ENCODE data around the gene EFNA3. TPM values are rescaled to one million over a fixed set of nuclear protein-coding genes. Genes with fewer than 3 reads are reported as not detected.

The EFNA3 gene
- total and polyA plus RNA-seq, 9 of the 15 experiments (the other 6 are each of a cell fraction or from before 2014, with no cell fraction given) = 0.59 to 7.9 (median 4.7) TPM

DNA sequence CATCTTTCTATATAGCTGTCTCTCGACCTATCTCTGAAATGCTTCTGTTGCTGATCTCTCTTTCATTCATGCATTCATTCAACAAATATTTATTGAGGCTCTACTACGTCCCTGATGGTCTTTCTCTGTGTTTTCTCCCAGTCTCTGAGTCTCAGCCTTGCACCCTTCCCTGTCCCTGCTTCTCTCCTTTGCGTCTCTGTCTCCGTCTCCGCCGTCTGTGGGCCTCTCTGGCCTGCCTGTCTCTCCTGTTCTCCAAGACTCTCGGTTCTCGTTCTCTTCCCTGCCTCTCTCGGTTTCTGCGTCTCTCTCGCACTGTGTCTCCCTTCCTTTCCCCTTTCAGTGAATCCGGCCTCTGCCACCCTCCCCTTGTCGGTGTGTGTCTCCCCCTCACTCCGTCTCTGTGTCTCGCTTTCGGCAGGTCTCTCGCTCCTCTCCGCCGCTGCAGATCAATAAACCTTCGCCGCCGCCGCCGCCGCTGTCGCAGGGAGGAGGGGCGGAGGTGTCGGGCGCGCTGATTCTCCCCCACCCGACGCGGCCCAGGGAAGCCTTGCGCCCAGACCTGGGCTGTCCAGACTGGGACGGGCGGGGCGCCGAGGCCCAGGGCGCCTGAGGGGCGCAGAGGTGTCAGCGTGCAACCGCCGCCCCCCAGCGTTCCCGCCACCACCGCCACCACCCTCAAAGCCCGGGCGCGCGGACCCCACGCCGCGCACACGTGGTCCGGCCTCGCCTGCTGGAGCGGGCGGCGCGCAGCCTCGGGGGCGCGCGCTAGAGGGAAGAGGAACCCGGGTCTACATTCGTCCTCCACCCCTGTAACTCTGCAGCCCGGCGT is 3.0 kb downstream of the EFNA3 start (continued):
- TF ChIP-seq NEUROD1 (IDR thresholded peaks at IDR 0.05; ENCODE audit: borderline replicate concordance, low read depth, low read length, partially characterized antibody) (no peak), CBX5 (IDR thresholded peaks at IDR 0.05; ENCODE audit: borderline replicate concordance, low read depth) (no peak), BCOR (IDR thresholded peaks at IDR 0.05) (peak; percentile 74; the same call in 1 of the 2 replicates), FOXJ3 (CRISPR knock-in tag; IDR thresholded peaks at IDR 0.05) (no peak), CBX8 (IDR thresholded peaks at IDR 0.05; ENCODE audit: borderline replicate concordance, extremely low read depth, low read depth, low read length, poor library complexity, severe bottlenecking) (no peak), TFAM (CRISPR knock-in tag; conservative IDR thresholded peaks at IDR 0.05) (no peak)
- TF ChIP-seq, protein P1, sequence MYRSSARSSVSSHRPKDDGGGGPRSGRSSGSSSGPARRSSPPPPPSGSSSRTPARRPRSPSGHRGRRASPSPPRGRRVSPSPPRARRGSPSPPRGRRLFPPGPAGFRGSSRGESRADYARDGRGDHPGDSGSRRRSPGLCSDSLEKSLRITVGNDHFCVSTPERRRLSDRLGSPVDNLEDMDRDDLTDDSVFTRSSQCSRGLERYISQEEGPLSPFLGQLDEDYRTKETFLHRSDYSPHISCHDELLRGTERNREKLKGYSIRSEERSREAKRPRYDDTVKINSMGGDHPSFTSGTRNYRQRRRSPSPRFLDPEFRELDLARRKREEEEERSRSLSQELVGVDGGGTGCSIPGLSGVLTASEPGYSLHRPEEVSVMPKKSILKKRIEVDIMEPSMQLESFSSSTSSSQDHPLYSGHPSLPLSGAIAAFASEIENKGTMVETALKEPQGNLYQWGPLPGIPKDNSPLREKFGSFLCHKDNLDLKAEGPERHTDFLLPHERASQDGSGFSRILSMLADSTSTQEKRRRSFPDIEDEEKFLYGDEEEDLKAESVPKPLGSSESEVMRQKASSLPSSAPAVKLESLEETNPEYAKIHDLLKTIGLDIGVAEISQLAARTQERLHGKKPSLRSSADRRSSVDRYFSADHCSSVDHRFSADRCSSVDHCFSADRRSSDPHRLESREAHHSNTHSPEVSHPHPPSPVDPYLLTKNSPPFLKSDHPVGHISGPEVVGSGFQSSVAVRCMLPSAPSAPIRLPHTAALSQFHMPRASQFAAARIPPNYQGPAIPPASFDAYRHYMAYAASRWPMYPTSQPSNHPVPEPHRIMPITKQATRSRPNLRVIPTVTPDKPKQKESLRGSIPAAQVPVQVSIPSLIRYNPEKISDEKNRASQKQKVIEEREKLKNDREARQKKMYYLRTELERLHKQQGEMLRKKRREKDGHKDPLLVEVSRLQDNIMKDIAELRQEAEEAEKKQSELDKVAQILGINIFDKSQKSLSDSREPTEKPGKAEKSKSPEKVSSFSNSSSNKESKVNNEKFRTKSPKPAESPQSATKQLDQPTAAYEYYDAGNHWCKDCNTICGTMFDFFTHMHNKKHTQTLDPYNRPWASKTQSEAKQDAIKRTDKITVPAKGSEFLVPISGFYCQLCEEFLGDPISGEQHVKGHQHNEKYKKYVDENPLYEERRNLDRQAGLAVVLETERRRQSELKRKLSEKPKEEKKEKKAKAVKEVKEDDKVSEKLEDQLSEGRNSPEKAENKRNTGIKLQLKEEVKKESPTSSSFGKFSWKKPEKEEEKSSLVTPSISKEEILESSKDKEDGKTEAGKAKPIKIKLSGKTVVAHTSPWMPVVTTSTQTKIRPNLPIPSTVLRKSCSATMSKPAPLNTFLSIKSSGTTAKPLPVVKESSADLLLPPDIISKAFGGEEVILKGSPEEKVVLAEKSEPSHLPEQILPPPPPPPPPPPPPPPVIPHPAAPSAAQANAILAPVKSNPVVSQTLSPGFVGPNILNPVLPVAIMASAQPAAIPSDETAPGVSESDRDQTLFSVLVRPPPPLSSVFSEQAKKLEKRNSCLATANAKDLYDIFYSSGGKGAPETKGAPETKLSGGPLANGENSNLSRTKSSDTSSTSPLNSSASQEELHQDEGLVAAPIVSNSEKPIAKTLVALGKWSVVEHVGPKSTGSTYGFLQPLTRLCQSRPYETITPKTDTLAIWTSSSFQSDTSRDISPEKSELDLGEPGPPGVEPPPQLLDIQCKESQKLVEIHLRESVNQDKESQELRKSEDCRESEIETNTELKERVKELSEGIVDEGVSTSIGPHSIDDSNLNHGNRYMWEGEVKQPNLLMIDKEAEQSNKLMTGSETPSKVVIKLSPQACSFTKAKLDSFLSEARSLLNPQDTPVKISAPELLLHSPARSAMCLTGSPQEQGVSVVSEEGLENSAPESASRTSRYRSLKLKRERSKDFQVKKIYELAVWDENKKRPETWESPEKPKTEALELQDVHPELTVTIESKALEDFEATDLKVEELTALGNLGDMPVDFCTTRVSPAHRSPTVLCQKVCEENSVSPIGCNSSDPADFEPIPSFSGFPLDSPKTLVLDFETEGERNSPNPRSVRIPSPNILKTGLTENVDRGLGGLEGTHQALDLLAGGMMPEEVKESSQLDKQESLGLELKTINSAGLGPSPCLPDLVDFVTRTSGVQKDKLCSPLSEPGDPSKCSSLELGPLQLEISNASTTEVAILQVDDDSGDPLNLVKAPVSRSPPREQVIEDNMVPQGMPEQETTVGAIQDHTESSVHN (IDR thresholded peaks at IDR 0.05; ENCODE audit: borderline replicate concordance in 1 of 2, low read depth in 1 of 2) = no peak
- TF ChIP-seq, protein P2, sequence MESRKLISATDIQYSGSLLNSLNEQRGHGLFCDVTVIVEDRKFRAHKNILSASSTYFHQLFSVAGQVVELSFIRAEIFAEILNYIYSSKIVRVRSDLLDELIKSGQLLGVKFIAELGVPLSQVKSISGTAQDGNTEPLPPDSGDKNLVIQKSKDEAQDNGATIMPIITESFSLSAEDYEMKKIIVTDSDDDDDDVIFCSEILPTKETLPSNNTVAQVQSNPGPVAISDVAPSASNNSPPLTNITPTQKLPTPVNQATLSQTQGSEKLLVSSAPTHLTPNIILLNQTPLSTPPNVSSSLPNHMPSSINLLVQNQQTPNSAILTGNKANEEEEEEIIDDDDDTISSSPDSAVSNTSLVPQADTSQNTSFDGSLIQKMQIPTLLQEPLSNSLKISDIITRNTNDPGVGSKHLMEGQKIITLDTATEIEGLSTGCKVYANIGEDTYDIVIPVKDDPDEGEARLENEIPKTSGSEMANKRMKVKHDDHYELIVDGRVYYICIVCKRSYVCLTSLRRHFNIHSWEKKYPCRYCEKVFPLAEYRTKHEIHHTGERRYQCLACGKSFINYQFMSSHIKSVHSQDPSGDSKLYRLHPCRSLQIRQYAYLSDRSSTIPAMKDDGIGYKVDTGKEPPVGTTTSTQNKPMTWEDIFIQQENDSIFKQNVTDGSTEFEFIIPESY (CRISPR knock-in tag; IDR thresholded peaks at IDR 0.05) = no peak
- TF ChIP-seq, protein P3, sequence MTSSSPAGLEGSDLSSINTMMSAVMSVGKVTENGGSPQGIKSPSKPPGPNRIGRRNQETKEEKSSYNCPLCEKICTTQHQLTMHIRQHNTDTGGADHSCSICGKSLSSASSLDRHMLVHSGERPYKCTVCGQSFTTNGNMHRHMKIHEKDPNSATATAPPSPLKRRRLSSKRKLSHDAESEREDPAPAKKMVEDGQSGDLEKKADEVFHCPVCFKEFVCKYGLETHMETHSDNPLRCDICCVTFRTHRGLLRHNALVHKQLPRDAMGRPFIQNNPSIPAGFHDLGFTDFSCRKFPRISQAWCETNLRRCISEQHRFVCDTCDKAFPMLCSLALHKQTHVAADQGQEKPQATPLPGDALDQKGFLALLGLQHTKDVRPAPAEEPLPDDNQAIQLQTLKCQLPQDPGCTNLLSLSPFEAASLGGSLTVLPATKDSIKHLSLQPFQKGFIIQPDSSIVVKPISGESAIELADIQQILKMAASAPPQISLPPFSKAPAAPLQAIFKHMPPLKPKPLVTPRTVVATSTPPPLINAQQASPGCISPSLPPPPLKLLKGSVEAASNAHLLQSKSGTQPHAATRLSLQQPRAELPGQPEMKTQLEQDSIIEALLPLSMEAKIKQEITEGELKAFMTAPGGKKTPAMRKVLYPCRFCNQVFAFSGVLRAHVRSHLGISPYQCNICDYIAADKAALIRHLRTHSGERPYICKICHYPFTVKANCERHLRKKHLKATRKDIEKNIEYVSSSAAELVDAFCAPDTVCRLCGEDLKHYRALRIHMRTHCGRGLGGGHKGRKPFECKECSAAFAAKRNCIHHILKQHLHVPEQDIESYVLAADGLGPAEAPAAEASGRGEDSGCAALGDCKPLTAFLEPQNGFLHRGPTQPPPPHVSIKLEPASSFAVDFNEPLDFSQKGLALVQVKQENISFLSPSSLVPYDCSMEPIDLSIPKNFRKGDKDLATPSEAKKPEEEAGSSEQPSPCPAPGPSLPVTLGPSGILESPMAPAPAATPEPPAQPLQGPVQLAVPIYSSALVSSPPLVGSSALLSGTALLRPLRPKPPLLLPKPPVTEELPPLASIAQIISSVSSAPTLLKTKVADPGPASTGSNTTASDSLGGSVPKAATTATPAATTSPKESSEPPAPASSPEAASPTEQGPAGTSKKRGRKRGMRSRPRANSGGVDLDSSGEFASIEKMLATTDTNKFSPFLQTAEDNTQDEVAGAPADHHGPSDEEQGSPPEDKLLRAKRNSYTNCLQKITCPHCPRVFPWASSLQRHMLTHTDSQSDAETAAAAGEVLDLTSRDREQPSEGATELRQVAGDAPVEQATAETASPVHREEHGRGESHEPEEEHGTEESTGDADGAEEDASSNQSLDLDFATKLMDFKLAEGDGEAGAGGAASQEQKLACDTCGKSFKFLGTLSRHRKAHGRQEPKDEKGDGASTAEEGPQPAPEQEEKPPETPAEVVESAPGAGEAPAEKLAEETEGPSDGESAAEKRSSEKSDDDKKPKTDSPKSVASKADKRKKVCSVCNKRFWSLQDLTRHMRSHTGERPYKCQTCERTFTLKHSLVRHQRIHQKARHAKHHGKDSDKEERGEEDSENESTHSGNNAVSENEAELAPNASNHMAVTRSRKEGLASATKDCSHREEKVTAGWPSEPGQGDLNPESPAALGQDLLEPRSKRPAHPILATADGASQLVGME (CRISPR knock-in tag; IDR thresholded peaks at IDR 0.05) = no peak
